ENCODE measurements around the gene FGF1.

Gene FGF1

DNA sequence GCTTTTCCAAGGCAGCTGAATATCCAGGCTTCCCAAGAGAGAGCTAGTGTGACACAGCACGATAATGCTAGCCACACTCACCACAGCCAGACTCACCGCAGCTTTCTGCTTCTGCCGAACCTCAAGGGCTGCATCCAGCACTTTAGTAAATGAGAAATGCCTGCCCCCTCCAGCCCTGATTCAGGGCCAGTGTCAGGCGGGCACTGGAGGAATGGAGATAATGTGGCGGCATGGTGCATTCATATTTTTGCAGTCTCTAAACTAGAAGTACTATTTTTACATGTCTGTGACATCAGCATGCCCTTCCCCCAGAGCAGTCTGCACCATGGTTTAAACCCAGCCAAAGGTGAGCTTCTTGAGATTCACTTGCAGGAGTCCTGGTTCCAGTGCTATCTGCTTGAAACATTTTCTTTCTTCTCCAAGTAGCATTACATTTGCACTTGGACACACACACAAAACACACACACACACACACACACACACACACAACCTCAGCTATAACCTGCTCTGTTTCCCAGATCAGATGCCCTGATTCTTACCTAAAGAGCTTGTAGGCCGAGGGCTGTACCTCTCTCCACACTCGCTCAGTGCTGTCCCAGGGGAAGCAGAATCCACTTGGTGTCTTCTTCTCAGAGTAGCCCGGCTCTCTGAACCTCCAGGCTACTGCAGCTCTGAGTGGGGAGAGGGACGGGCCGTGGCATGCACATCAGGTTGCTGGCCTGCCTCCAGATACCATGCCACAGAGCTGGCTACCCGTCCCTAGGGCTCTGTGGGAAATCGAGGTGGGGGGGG lies at the start of gene FGF1:
Gene FGF1 (minus strand): TSS at position 673 of the 792 bp plus-strand sequence. CDS start 71,963 bp downstream, outside the sequence.
- no peak for DNase-seq (ENCODE audit: low spot score)

DNA sequence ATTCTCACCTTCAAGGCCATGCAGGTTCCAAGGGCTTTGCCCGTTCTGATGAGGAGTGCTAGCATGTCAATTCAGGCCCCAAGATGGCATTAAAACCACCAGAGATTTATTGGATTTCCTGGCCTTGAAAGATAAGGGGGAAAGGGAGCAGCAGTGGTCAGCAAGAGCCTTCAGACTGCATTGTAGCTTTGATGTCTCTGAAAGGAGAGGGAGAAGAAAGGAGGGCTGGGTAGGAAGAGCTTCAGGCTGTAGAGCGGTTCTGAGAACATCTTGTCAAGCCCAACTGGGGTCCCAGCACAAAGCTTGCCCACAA lies 41.8 kb upstream of the FGF1 start:
- DNase-seq (ENCODE audit: low spot score): no peak

DNA sequence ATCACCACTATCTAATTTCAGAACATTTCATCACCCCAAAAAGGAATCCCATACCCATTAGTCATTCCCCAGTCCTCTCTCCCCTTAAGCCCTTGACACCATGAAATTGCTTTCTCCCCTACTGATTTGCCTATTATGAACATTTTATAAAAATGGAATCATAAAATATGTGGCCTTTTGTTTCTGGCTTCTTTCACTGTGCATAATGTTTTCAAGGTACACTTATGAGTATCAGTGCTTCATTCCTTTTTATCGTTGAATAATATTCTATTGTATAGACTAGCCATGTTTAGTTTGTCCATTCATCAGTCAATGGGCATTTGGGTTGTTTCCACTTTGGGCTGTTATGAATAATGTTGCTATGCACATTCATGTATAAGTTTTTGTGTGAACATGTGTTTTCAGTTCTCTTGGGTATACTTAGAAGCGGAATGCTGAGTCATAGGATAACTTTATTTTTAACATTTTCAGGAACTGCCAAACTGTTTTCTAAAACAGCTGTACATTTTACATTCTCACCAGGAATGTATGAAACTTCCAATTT lies 40.4 kb upstream of the FGF1 start:
- no peak for DNase-seq (ENCODE audit: low spot score)

DNA sequence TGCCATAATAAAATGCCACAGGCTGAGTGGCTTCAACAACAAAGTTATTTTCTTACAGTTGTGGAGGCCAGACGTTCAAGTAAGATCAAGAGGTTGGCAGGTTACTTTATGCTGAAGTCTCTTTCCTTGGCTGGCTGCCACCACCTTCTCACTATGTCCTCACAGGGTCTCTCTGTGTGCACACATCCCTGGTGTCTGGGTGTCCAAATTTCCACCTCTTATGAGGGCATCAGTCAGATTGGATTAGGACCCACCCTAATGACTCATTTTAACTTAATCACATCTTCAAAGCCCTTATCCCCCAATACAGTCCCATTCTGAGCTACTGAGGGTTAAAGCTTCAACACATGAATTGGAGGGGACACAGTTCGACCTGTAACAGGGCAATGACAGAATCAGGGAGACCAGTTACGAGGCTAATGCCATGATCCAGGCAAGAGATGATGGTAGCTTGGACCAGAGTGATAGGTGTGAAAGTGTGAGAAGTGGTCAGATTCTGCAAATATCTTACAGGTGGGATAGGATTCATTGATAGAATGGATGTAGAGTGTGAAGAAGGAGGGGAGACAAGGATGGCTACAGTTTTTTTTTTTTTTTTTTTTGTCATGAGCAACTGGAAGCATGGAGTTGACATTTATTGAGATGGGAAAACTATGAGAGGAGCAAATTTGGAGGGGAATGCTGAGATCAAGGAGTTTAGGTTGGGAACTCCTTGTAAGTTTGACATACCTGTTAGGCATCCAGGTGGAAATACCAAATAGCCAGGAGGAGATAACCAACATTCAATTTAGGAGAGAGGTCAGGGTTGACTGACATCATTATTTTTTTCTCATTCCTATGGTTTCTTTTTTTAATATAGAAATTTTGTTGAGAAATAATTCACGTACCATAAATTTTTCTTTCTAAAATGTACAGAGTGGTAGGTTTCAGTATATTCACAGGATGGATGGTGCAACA lies 39.6 kb upstream of the FGF1 start:
- peak; percentile 36 for DNase-seq (ENCODE audit: low spot score)

DNA sequence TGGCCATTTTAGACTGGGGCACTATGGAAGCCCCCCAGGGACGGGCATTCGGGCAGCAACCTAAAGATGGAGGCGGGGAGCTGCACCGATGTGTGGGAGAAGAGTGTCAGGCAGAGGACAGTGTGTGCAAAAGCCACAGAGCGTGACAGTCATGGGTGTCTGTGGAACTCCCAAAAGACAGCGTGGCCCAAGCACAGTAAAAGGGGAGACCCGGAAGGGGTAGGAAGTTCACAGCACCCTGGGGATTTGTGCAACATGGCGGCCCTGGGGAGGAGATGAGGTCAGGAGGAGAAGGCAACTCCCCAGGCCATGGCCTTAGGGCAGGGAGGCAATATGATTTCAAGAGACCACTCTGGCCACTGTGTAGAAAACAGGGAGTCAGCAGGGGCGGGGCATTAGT lies 38.9 kb upstream of the FGF1 start:
- no peak for DNase-seq (ENCODE audit: low spot score)

DNA sequence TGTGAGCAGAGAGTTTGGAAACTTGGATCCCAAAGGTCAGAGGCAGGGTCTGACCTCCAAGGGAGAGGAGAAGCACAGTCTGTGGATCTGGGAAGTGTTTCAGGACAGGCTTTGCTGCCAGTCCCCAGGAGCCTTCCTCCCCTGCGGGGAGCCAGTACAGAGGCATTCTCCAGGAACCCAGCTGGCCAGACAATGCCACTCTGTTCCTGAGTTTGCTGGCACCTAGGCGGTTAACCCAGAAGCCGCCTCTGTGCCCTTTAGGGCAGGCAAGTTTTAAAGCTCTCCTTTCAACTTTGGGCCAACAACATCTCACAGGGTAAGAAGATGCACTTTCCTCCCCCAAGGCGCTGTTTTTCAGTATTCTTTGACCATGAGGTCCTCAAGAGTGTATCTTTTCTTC lies 37.0 kb upstream of the FGF1 start:
- no peak for DNase-seq (ENCODE audit: low spot score)

DNA sequence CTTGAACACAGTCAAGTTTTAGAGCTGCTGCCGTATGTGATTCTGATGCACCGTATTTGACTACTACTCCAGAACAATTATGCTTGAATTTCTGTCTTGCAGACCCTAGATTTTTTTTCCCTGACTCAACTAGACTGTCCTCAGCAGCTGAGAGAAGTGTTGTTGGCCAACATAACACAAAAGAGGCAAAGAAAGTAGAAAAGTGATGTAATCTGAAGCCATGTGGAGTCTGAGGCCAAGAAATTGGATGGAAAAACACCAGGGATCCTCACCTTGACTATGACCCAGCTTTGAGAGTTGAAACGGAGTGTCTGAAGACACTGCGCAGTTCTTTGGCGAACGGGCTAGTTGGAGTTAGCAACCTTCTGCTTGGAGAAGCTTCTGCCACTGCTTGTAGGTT lies 36.3 kb upstream of the FGF1 start:
- no peak for DNase-seq (ENCODE audit: low spot score)

DNA sequence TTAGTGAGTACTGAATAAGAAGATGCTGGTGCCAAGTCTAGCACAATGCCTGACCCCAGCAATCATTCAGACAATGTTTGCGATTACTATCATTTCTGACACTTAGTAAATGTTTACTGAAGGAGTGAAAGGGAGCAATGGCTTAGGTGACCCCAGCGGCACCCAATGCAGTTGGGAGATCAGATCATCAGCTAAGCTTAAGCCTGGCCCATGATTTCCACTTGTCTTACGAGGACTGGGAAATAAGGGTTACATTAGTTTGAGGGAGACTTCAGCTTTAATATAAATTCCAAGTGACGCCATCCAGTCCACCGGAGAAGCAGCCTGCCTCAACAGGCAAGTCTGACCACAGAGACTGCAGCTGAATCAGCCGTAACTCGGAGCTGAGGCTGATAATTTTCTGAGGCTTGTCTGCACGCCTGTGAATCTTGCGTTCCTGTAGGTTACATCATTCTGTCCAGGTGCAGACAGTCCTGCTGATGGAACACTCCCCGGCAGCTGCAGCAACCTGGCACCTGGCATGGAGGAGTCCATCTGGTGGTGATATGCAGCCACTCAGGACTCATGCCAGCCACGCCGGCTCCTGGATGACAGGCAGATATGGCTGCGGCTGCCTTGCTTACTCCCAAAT lies 34.9 kb upstream of the FGF1 start:
- no peak for DNase-seq (ENCODE audit: low spot score)

DNA sequence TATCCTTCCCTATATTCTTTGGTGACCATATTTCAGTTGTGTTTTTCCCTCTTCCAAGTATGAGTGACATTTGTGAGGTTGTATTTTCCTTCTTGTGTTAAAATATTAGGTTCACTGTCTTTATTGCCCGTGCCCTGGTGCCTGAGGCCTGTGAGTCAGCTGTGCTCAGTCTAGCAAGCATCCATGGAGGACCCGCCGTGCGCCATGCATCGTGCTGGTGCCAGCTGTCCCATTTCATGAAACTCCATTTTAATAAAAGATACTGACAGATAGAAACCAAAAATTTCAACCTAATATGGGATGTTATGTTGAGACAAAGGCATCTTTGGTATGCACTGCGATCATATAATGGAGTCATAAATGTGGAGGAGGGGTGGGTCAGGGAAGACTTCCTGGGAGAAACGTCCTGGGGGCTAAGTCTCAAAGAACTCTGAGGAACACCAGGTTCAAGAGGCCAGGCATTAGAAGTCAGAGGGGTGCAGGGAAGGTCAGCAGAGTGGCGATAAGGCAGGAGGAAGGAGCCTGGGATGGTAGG lies 34.0 kb upstream of the FGF1 start:
- DNase-seq (ENCODE audit: low spot score): peak; percentile 4

DNA sequence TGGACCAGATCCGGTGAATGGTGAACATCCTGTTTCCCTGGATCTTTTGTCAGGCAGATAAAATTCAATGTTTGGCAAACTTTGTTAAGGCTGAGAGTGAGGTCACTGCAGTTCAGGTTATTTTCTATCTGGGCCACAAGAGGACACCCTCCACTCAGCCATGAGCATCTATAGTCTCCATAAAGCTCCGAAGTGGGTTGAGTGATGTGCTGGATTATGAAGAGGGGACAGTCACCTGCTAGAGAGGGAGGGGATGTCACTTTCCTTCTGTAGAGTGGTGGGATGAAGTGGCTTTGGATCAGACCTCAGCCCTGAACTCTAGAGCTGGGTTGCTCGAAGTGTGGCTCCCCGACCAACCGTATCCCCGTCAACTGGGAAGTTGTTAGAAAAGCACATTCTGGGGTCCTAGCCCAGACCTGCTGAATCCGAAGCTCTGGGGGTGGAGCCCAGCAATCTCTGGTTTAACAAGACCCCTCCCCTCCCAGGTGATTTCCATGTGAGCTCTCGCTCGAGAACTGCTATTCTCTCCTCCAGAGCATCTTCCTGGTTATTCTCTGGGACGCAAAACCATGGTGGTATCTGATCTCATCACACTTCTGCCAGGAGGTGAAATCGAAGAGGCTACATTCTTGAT lies 31.8 kb upstream of the FGF1 start:
- DNase-seq (ENCODE audit: low spot score): no peak

DNA sequence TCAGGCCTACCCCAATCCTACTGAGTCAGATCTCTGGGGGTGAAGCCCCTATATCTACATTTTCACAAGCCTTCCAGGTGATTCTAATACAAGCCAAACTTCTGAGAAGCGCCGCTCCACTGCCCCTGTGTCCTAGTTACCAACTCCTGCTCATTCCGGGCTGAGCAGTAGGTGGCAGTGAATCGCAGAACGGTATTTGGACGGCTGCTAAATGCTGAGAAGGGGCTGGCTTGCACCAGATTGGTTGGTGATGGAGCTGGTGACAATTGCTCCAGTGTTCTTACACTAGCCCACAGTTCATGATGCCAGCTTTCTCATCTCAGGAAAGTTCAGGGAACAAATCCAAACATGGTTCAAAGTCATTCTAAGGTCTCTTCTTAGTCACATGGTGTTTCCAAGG lies 31.1 kb upstream of the FGF1 start:
- no peak for DNase-seq (ENCODE audit: low spot score)

DNA sequence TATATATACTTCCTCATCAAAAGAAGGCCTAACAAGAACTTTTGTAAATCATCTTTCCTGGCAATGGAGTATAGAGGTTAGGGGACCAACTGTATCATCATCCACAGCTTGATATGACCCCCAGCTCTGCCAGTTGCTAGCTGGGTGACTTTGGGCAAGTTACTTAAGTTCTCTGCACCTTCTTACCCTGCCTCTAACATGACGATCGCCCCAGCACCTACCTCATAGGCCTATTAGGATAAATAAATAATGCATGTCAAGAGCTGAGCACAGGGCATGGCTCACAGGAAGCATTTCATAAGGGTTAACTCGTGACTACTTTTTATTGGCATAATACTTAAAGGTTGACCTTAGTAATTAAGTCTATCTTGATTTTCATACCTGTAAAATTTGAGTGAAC lies 29.4 kb upstream of the FGF1 start:
- no peak for DNase-seq (ENCODE audit: low spot score)

DNA sequence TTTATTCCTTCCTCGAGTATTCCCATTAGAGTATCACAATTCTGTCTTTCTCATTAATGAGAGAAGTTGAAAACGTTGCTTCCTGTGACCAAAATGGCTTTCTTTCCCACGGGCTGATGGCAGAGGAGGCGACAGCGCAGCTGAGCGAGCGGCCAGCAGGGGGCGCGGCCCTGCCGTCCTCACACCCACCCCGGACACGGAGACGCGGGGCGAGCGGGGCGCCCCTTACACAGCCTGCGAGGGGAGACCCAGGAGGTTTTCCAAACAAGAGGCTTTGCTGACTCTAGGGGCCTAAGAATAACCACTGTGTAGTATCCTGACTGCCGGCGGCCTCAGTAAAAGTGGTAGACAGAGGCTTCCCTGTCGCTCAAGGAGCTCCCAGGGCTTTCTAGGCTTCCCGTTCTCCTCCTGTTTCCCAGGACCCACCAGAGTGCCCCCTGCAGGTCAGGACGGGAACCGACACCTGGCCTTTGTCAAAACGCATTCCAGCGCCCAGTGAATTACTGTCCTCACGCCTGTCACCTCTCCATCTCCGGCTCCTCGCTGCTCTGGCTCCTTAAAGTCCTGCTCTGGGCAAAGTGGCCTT lies 27.3 kb upstream of the FGF1 start:
- peak; percentile 91 for DNase-seq (ENCODE audit: low spot score)

DNA sequence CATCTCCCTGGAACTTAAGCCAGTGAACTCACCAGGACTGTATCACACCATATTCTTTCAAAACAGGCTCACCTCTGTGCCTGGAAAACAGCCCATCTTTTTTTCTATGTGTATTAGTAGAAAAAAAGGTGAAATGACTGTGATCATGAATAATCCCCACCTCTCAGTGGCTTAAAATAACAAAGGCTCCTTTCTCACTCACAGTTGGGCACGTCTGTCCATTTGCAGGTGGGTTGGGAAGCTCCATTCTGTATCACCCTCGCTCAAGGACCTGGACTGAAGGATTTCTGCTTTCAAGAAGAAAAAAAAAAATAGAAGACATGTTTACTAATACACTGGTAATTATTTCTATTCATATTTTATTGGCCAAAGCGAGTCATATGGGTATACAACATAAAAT lies 17.3 kb upstream of the FGF1 start:
- DNase-seq (ENCODE audit: low spot score): no peak

DNA sequence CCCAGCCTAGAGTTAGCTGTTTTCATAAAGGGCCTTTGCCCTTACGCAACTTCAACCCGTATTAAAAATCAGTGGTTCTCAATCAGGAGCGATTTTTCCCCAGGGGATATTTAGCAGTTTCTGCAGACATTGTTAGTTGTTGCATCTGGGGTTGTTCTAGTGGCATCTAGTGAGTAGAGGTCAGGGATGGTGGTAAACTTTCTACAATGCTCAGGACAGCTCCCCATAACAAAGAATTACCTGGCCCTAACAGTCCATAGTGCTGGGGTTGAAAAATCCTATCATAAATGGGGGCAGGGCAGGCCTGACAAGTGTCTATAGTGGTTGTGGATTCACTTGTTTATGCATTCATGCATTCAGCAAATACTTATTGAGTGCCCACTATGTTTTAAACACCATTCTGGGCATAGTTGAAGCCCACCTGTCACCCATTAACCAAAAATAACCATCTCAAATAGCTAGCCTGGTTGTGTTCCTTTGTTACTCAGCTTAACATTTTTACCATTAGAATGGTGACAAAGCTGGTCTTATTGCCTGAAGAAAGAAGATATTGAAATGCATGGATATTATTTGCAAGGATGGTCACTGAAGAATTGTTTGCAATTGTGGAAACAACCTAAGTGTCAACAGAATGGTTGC lies 15.9 kb upstream of the FGF1 start:
- no peak for DNase-seq (ENCODE audit: low spot score)

DNA sequence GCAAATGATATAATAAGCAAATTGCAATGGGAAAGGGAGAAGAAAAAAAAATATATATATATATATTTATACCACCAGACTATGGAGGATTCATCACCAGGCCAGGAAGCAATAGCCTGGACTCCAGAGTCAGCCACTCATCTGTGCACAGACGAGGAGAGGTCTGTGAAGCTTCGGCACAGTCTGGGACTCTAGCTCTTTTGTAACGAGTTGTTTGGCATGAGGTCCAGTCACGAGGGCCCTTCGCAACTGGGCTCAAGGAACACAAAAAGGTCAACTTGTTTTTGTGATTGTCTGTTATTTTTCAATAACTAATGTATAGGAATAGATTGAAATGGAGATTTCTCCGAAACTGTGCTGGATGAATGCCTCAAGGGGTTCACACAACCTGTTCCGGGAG lies 14.7 kb upstream of the FGF1 start:
- peak; percentile 3 for DNase-seq (ENCODE audit: low spot score)

DNA sequence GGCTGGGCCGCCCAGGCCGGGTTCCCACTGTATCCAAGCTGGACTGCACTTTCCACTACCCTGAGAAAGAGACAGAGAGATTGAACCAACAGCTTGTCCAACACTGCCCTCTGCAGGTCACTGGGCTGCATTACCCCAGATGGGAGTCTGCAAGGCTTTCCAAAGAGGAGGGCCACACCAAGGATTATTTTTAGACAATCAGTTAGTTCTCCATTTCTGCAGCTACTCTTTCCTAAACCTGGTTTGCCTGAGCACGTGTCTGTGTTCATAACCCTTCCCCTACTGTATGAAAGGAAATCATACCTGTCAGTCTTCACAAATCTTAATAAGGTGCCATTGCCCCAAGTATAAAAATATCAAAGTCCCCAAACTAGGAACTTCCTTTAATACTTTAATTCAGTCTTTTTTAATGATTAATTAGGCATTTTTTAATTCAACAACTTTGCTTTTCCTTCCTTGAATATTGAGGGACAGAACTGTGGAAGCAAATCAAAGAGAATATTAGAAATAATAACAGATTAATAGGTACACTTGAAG lies 13.4 kb upstream of the FGF1 start:
- DNase-seq (ENCODE audit: low spot score): peak; percentile 90

DNA sequence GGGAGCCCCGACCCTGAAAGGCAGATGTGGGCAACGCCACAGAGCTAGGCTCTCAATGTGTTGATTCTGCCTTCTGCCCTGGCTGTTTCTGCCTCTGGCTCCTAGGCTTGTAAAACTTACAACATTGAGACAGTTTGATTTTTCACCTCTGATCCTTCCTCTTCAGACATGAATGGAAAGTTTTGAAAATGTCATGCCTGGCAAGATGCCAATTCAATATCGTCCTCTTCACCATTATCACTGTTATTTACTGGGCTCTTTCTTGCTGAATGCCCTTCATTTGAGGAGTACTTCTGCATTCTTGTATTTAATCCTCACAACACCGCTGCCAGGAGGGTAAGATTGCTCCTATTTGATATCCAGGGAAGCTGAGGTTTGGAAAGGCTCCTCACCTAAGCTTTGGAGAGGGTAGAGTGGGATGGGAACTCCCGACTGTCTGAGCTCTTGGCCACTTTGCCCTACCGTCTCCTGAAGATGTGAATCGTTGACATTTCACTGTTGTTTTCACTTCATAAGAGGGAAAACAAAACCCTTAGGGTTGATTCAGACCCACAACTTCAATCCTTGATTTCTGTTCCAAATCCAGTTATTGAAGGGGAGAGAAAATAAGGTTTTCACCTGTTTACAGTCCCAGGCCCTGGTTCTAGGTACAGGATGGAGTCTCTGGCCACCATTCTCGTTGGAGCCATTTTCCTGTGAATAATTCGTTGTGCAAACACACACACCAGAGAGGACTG lies 12.7 kb upstream of the FGF1 start:
- DNase-seq (ENCODE audit: low spot score): no peak

DNA sequence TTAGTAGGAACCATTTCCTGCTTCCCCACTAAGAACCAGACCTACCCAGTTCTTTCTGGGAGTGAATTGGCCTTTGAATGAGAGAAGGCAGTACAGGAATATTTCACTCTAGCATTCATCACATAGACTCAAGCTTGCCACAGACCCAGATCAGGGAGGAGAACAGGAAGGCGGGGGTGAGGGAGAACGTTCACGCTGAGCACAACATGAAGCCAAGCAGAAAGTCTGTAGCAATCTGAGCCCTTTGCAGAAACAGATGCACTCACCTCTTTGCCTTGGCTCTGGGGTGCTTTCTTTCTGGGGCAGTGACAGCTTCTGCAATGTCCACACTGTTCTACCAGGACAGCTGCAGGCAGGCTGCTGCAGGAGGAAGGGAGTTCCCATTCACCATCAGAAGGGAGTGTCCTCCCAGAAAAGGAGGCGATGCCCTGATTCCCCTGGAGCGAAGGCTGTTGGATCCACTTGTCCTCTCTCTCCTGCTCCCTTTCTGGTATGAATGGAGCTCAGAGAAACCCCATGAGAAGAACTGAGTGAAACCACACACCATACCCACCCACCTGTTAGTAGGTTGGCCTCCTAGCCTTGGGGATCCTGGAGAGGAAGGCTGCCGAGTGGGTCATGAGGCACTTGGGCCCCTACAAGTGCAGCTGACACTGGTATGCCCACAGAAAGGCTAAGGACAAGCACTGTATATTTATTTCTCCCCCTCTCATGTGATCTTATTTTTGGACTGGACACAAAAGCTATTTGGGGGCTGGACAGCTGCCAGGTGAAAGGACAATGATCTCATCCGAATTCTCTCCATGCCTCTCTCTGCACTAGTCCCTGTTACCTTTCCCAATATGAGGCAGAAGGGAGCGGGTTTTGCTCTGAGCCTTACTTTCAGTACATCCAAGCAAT lies 11.7 kb upstream of the FGF1 start:
- peak; percentile 59 for DNase-seq (ENCODE audit: low spot score)
